T-helper 1 cell treated with Interleukin-12 subunit alpha and Interleukin-12 subunit beta and Interleukin-4 antibody, amounts not matched to agents 30 ng/mL and 1 ng/mL, for 36 hours (primary cell): ENCODE data around the gene METTL6. TPM values are rescaled to one million over a fixed set of nuclear protein-coding genes. Genes with fewer than 3 reads are reported as not detected.
"Not testable (repeated sequence)": the region's sequence is repeated elsewhere in the genome, so short reads cannot be mapped to it uniquely, and the experiment has no call there.

ENCODE experiments used
- intact Hi-C: fragments of 100-400 bp; cut with micrococcal nuclease; formaldehyde crosslinking; loops from one replicate; pipeline ENCODE4 v1.15.1; 2024
- total RNA-seq: library from RNA; stranded (reverse); gene quantifications from 2 replicates; pipeline ENCODE4 v1.2.3, GENCODE V29; 2022

Gene METTL6
- total RNA-seq, 1 donor from 2014 or later = 16.4 TPM

DNA sequence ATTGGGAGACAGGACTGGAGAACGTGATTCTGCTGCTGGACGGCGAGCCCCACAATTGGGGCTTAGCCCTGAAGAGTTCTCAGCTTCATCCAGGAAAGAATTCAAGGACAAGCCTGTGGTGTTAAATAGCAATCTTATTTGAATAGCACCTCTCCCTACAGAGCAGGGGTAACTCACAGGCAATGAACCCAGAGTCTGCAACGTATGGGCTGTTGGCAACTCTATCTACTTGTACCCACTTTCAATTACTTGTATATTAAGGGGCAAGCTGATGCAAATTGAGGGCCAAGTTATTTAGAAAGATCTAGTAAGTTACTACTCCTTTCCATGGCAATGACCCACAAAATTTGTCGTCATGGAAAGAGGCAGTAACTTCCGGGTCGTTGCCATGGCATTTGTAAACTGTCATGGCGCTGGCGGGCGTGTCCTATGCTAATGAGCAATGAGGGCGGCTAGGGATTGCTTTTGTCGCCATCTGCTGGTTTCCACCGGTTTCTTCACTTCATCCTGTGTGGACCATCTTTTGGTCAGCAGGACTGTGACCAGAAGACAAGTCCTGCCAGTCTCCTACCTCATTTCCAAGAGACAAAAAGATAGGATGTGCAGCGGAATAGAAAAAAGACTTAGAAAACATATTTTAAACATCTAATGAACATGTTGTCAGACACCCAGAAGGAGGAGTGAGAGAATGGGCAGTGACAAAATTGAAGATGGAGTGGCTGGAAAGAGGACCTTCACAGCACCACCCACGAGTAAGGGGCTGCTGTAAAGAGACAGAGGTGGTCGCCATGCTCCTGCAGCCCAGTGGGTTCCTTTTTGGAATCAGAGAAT lies 49.2 kb downstream of the METTL6 start:
- intact Hi-C loops = loop anchor here (1.0 kb wide), 14 partner anchors 17 to 279 kb away; partner anchors contain the start of genes BTD, CAPN7, EAF1 and HACL1

DNA sequence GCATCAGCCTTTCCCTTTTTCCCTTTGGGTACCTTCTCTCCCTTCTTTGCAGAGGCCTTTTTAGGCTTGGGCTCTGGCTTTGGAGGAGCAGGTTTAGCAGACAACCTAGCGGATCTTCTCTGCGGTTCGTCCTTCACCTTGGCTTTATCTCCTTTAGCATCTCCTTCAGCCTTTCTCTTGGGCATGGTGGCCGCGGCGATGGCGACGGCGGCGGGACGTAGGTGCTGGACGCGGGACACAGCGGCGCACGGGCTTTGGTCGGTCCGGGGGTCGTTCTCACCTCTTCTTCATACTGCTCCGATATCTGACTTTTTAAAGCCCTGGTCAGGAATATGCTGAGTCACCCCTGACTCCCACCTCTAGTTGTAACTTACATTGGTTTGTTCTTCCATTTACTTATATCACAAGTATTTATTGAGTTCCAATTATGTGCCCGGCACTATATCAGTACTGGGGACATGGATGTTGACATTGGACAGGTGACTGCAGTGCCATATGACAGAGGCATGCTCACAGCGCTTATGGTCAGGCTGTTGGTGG lies 51.8 kb downstream of the METTL6 start:
- intact Hi-C loops = no loop called here

- intact Hi-C loops = no loop called here
Measured at GRCh38 chr3:15372918-15373317, 54.4 kb downstream of the METTL6 start.

GRCh38 chr3:15368561-15369135 lies 58.7 kb downstream of the METTL6 start:
- intact Hi-C loops = no loop called here

GRCh38 chr3:15367059-15367458 lies 60.3 kb downstream of the METTL6 start:
- intact Hi-C loops = loop anchor here (1.0 kb wide), 1 partner anchor 11 kb away; no protein-coding TSS in a partner anchor

DNA sequence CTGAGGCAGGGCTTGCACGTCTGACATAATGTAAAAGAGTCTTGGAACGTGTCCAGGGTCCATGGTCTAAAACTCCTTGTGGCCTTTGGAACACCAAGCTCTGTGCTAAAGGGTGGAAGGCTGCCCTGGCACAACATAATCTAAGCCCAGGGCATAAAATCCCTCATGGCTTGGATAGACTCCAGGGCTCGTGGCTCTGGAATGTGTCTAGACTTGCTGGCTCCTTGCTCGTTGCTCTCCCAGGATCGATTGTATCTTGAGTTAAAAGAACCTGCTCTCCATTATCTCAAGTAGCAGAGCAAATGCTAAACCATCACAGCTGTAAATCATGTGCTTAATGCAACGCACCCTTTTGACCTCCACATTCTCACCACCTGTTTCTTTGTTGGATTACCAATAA lies 63.3 kb downstream of the METTL6 start:
- intact Hi-C loops = not testable (repeated sequence)

DNA sequence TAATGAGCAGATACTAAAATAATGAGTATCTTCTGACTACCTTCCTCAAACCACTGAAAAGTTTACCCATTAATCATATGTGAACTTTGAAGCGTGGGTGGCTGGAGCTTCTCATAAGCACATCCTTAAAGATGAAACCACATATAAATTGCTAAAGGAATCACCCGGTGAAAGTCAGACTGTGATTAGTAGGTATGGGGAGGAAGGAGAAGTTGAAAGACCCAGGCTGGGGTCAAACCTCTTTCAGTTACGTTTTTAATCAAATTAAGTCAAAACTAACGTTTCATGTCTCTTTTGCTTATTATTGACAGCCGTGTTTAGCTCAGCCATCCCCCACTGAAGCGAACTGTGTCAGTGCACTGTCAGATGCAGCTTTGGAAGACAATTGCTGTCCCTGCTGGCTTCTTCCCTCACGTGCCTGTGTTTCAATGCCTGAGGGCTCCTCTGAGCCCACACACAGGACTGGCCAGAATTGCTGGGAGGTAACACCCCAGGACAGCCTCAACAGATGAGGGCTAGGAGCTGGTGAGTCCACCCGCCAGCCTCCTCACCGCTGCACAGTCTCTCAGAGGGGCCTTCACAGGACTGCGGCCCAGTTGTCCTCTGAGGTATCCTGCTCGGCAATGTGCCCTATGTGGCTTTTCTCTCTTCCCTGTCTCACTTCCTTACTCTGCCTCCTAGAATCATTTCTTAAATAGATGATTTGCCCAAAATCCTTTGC lies 65.7 kb downstream of the METTL6 start:
- intact Hi-C loops = loop anchor here (1.0 to 2.0 kb wide), 5 partner anchors 15 to 90 kb away; partner anchors contain the start of gene SH3BP5

DNA sequence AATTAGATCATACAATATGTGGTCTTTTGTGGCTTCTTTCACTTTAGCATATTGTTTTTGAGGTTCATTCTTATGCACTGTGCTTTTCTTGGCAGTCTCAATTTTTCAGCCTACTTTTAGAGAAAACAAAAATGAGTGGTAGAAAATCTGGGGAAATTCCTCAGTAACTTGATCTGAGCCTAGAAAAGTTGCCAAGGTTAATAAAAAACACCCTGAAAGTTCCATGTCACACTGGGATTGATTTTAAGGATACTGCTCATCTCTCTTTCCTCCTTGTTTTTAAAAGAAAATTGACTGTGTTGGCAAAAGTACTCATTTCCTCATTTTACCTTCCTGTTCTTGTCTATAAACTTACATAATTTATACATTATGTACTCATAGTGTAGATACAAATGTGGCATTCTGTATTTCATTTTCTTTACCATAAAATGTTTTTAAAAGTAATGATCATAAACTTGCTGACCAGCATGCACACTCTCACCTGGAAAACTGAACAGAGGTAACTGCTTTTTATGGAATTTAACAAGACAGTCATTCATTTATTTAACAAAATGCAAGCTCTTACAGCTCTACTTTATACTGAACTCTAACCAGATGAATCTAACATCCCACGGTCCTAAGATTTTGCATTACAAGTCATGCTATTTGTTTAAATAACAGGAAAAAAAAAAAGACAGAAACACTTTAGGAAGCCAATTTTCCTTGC lies 66.4 kb downstream of the METTL6 start:
- intact Hi-C loops = loop anchor here (1.0 to 2.0 kb wide), 5 partner anchors 14 to 90 kb away; partner anchors contain the start of gene SH3BP5

Other genes starting within 250 kb of the METTL6 start
- 31.7 and 32.9 TPM in 2 replicates for gene CAPN7, start 221.3 kb downstream of the METTL6 start, total RNA-seq
- gene SH3BP5, start 95.0 kb downstream of the METTL6 start, total RNA-seq = 103 and 104 TPM in 2 replicates
- 30.0 and 31.6 TPM in 2 replicates for gene EAF1, start 54 bp upstream of the METTL6 start, total RNA-seq
- 3.6 and 3.8 TPM in 2 replicates for gene COLQ, start 94.2 kb upstream of the METTL6 start, total RNA-seq
- gene HACL1, start 174.0 kb upstream of the METTL6 start, total RNA-seq = 20.6 and 22.6 TPM in 2 replicates
- gene BTD, start 174.2 kb upstream of the METTL6 start, total RNA-seq = 5.6 and 6.9 TPM in 2 replicates